Keratinocyte (primary cell): ENCODE measurements around the gene ELOVL6.

Experiments used
- EZH2 ChIP-seq: IDR thresholded peaks from one replicate; pipeline ENCODE4 v1.6.1; 2012; ENCODE audit warnings: inconsistent platforms, mild to moderate bottlenecking, low read length, moderate library complexity
- TF ChIP-seq, protein P1 (sequence below), 3 experiments: IDR thresholded peaks in 1 of 3; conservative IDR thresholded peaks in 1 of 3; optimal IDR thresholded peaks in 1 of 3; 2 replicates in 2 of 3; 3 replicates in 1 of 3; pipeline versions ENCODE3 to v1.5.1; 2011; ENCODE audit warnings: low read length in 3 of 3, mild to moderate bottlenecking in 3 of 3, moderate library complexity in 2 of 3, control low read depth in 1 of 3, inconsistent platforms in 1 of 3; ENCODE audit not compliant: insufficient read depth in 2 of 3; ENCODE audit errors: extremely low read depth in 1 of 3

DNA sequence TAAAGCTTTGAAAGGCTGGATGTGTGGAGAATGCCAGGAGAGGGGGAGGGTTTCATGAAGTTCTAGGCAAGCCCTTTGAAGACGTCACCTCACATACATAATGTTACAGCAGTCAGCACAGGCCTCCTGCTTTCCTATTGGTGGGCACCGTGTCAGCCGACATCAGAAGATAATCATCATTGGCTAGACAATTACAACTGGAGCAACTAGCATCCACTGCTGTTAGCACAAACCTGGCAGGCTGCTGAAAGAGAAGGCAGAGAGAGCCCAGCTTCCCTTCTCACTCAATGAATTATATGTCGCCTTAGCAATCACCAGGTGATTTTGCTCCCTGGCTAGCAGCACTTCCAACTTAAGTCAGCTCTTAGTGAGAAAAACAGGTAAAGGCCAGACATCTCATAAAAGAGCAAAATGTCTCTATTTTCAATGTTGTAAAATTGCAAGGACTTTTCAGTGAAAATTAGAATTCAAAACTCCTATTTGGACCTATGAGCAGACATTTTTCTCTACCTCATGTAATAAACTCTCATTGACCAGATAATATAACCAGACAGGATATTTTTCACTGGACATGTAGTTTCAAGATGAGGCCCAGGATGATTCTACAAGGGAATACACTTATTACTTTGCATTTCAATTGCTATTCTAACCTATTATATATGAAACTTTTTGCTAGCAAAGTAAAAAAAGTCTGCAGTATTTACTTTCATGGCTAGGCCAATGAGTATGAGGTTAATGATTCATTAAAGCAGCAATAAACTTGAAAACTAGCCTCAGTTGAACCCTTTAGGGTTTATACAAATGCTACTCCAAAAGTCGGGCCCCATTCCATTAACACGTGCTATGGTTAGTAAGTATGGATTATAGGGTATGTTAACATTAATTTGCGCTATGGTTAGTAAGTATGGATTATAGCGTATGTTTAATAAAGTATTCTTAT is 4.3 kb downstream of the ELOVL6 start:
- TF ChIP-seq, protein P1, sequence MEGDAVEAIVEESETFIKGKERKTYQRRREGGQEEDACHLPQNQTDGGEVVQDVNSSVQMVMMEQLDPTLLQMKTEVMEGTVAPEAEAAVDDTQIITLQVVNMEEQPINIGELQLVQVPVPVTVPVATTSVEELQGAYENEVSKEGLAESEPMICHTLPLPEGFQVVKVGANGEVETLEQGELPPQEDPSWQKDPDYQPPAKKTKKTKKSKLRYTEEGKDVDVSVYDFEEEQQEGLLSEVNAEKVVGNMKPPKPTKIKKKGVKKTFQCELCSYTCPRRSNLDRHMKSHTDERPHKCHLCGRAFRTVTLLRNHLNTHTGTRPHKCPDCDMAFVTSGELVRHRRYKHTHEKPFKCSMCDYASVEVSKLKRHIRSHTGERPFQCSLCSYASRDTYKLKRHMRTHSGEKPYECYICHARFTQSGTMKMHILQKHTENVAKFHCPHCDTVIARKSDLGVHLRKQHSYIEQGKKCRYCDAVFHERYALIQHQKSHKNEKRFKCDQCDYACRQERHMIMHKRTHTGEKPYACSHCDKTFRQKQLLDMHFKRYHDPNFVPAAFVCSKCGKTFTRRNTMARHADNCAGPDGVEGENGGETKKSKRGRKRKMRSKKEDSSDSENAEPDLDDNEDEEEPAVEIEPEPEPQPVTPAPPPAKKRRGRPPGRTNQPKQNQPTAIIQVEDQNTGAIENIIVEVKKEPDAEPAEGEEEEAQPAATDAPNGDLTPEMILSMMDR (optimal IDR thresholded peaks at IDR 0.05 in 1 of 3, IDR thresholded peaks at IDR 0.05 in 1 of 3, conservative IDR thresholded peaks at IDR 0.05 in 1 of 3; ENCODE audit: extremely low read depth in 1 of 3, insufficient read depth in 2 of 3, low read length in 3 of 3) = no peak
- no peak for TF ChIP-seq EZH2
